OCI-LY7 (cell line): ENCODE measurements around the gene ALDH1L1. TPM values are rescaled to one million over a fixed set of nuclear protein-coding genes. Genes with fewer than 3 reads are reported as not detected.

ENCODE experiments used
- BruUV-seq: library from RNA; stranded (reverse); fragments of 400-500 nt; replicated peaks from 2 replicates; lab custom pipeline; 2021; lab: Mats Ljungman, UMichigan
- CTCF ChIA-PET: fragments of 300-600 bp; sonication (Branson Sonifier 250); formaldehyde crosslinking; loops from one replicate; lab custom pipeline; 2022; ENCODE audit warnings: antibody characterized with exemption; ENCODE audit not compliant: unreplicated experiment; lab: Charles Lee
- POLR2A ChIA-PET: fragments of 300-600 bp; sonication (Branson Sonifier 250); formaldehyde crosslinking; loops from one replicate; lab custom pipeline; 2022; ENCODE audit warnings: antibody characterized with exemption; lab: Charles Lee
- DNase-seq: peaks from one replicate; pipeline ENCODE4 v3.0.0-alpha.2; 2015; ENCODE audit warnings: low spot score
- H2AFZ ChIP-seq: fragments of 200-600 bp; sonication (generic), shearing (Covaris generic); 2 replicates; pipeline ENCODE4 v1.6.1; 2014; ENCODE audit warnings: mild to moderate bottlenecking, antibody characterized with exemption, low read length, moderate library complexity
- H3K27ac ChIP-seq: fragments of 200-600 bp; sonication (generic); 2 replicates; pipeline ENCODE4 v1.5.1; 2014; ENCODE audit warnings: mixed run types, low read depth, mild to moderate bottlenecking, moderate library complexity, low read length, inconsistent platforms; ENCODE audit not compliant: poor library complexity, severe bottlenecking
- H3K36me3 ChIP-seq: fragments of 200-600 bp; sonication (generic); 2 replicates; pipeline ENCODE4 v1.6.1; 2014; ENCODE audit warnings: mild to moderate bottlenecking, antibody characterized with exemption, low read length, moderate library complexity, mixed read lengths; ENCODE audit not compliant: insufficient read depth
- H3K4me1 ChIP-seq: fragments of 200-600 bp; sonication (generic); 2 replicates; pipeline ENCODE4 v1.5.1; 2014; ENCODE audit warnings: mild to moderate bottlenecking, low read length; ENCODE audit not compliant: insufficient read depth, poor library complexity, severe bottlenecking
- H3K4me2 ChIP-seq: fragments of 200-600 bp; sonication (generic); 2 replicates; pipeline ENCODE4 v1.6.1; 2014; ENCODE audit warnings: mild to moderate bottlenecking, low read length
- H3K4me3 ChIP-seq: fragments of 200-600 bp; sonication (generic); 2 replicates; pipeline ENCODE4 v1.5.1; 2014; ENCODE audit warnings: mild to moderate bottlenecking, low read depth, low read length; ENCODE audit not compliant: poor library complexity, severe bottlenecking
- H3K79me2 ChIP-seq: fragments of 200-600 bp; sonication (generic); 2 replicates; pipeline ENCODE4 v1.6.1; 2016; ENCODE audit warnings: low read depth, mild to moderate bottlenecking, low read length, moderate library complexity, mixed read lengths; ENCODE audit not compliant: insufficient read depth
- H3K9me2 ChIP-seq: fragments of 200-600 bp; sonication (generic); 2 replicates; pipeline ENCODE4 v1.6.1; 2016; ENCODE audit warnings: mild to moderate bottlenecking, low read length, mixed read lengths; ENCODE audit not compliant: insufficient read depth
- H3K9me3 ChIP-seq: fragments of 200-600 bp; sonication (generic); 2 replicates; pipeline ENCODE4 v1.6.1; 2014; ENCODE audit warnings: mild to moderate bottlenecking, mixed run types, low read length, mixed read lengths
- H4K20me1 ChIP-seq: fragments of 200-600 bp; sonication (generic); 2 replicates; pipeline ENCODE4 v1.6.1; 2014; ENCODE audit warnings: mild to moderate bottlenecking, antibody characterized with exemption, low read length, moderate library complexity, mixed read lengths; ENCODE audit not compliant: insufficient read depth
- CTCF ChIP-seq: fragments of 200-600 bp; sonication (generic); conservative IDR thresholded peaks from 2 replicates; pipeline ENCODE4 v1.5.1; 2014; ENCODE audit warnings: mild to moderate bottlenecking, antibody characterized with exemption, low read length, moderate library complexity, mixed read lengths
- EZH2phosphoT487 ChIP-seq: fragments of 200-600 bp; sonication (generic); IDR thresholded peaks from 2 replicates; pipeline ENCODE4 v1.6.1; 2018; ENCODE audit warnings: low read depth, borderline replicate concordance, mild to moderate bottlenecking, mixed run types, antibody characterized with exemption, low read length, moderate library complexity, mixed read lengths
- intact Hi-C: fragments of 100-400 bp; cut with micrococcal nuclease; formaldehyde crosslinking; loops from one replicate; pipeline ENCODE4 v1.10.0; 2022; ENCODE audit not compliant: unreplicated experiment
- total RNA-seq, 2 experiments: library from RNA; depleted of rRNA in 1 of 2; stranded (reverse); fragments of >200 nt in 1 of 2; shearing (Covaris generic) in 1 of 2; gene quantifications; 2 replicates each; pipeline ENCODE4 v1.2.3, GENCODE V29; 2014 to 2022

Gene ALDH1L1
- total RNA-seq, 2 experiments from 2014 or later = not detected

- intact Hi-C loops = no loop called here
- Histone ChIP-seq H4K20me1 (no peaks in the 10 kb centered on the region), H3K4me3 (no peak overlapping the region), H3K4me1 (no peaks in the 10 kb centered on the region), H3K27ac (no peak overlapping the region), H3K36me3 (no peaks in the 10 kb centered on the region), H3K4me2 (no peak overlapping the region), H3K79me2 (no peaks in the 10 kb centered on the region), H3K9me3 (no peaks in the 10 kb centered on the region), H2AFZ (no peak overlapping the region), H3K9me2 (no peaks in the 10 kb centered on the region)
- BruUV-seq = no TSS peak
- ChIA-PET CTCF (no interaction called here), POLR2A (no interaction called here)
- TF ChIP-seq EZH2phosphoT487 (no peak), CTCF (no peak)
- DNase-seq = no peak
Observed at GRCh38 chr3:126159476-126159875, 20.9 kb downstream of the ALDH1L1 start.

- Histone ChIP-seq H3K4me2 (no peak overlapping the region), H2AFZ (no peak overlapping the region), H3K4me3 (no peak overlapping the region), H3K36me3 (no peaks in the 10 kb centered on the region), H3K27ac (no peak overlapping the region), H4K20me1 (no peaks in the 10 kb centered on the region), H3K4me1 (no peaks in the 10 kb centered on the region), H3K9me3 (no peaks in the 10 kb centered on the region), H3K79me2 (no peaks in the 10 kb centered on the region), H3K9me2 (no peaks in the 10 kb centered on the region)
- BruUV-seq = no TSS peak
- CTCF ChIA-PET = no interaction called here
- intact Hi-C loops = no loop called here
- POLR2A ChIA-PET = no interaction called here
- TF ChIP-seq EZH2phosphoT487 (no peak), CTCF (no peak)
- no peak for DNase-seq
Observed at GRCh38 chr3:126158912-126159454, 21.4 kb downstream of the ALDH1L1 start.

GRCh38 chr3:126158016-126158911 is 22.1 kb downstream of the ALDH1L1 start:
- H3K36me3 ChIP-seq = no peaks in the 10 kb centered on the region
- intact Hi-C loops = no loop called here
- no peak for DNase-seq
- H3K9me3 ChIP-seq = no peaks in the 10 kb centered on the region
- no peaks in the 10 kb centered on the region for H4K20me1 ChIP-seq
- POLR2A ChIA-PET = no interaction called here
- H3K79me2 ChIP-seq = no peaks in the 10 kb centered on the region
- no peak overlapping the region for H2AFZ ChIP-seq
- H3K4me3 ChIP-seq = no peak overlapping the region
- no peak overlapping the region for H3K27ac ChIP-seq
- no TSS peak for BruUV-seq
- TF ChIP-seq CTCF (no peak), EZH2phosphoT487 (no peak)
- H3K4me1 ChIP-seq = no peaks in the 10 kb centered on the region
- no peak overlapping the region for H3K4me2 ChIP-seq
- H3K9me2 ChIP-seq = no peaks in the 10 kb centered on the region
- CTCF ChIA-PET = no interaction called here
